LNCAP (cell line): ENCODE measurements around the gene TLR9.

Experiments
- TF ChIP-seq, protein P1 (sequence below): fragments of 450-650 bp; IDR thresholded peaks from 2 replicates; pipeline ENCODE4 v1.5.1; 2017; ENCODE audit warnings: mild to moderate bottlenecking

Gene TLR9, protein sequence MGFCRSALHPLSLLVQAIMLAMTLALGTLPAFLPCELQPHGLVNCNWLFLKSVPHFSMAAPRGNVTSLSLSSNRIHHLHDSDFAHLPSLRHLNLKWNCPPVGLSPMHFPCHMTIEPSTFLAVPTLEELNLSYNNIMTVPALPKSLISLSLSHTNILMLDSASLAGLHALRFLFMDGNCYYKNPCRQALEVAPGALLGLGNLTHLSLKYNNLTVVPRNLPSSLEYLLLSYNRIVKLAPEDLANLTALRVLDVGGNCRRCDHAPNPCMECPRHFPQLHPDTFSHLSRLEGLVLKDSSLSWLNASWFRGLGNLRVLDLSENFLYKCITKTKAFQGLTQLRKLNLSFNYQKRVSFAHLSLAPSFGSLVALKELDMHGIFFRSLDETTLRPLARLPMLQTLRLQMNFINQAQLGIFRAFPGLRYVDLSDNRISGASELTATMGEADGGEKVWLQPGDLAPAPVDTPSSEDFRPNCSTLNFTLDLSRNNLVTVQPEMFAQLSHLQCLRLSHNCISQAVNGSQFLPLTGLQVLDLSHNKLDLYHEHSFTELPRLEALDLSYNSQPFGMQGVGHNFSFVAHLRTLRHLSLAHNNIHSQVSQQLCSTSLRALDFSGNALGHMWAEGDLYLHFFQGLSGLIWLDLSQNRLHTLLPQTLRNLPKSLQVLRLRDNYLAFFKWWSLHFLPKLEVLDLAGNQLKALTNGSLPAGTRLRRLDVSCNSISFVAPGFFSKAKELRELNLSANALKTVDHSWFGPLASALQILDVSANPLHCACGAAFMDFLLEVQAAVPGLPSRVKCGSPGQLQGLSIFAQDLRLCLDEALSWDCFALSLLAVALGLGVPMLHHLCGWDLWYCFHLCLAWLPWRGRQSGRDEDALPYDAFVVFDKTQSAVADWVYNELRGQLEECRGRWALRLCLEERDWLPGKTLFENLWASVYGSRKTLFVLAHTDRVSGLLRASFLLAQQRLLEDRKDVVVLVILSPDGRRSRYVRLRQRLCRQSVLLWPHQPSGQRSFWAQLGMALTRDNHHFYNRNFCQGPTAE

DNA sequence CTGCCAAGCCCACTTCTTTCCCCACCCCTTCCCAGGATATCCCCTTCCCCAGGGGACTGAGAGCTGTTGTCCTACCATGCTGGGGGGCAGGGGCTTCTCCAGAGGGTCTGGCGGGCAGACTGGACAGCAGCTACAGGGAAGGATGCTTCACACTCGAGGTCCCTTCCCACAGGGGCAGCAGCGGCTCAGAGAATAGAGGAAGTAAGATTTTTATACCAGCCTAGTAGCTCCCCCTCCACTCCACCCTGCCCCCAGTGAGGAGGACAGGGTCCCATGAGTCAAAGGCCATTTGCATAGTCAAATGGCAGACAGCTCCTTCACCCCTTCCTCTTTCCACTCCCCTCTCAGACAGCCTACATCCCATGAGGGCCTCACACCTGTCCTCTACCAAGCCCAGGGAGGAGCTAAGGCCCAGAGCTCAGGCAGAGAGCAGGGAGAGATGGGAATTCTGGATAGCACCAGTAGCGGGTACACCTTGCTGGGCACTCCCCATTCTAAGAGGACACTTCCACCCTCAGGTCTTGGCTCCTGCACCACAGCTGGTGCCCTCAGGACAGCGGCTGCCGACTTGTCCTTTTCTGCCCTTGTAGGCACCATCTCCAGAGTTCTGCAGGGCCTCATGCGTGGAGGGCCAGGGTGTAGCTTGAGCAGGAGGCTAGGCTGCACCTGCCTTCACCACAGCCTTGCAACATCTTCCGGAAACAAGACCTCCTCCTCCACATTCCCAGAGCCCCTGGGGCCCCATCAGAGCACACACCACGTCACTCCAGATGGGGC is at the start of gene TLR9:
Gene TLR9 (minus strand): TSS at position 194 of the 777 bp plus-strand sequence. CDS start 116 bp downstream, at position 78.
- TF ChIP-seq, protein P1, sequence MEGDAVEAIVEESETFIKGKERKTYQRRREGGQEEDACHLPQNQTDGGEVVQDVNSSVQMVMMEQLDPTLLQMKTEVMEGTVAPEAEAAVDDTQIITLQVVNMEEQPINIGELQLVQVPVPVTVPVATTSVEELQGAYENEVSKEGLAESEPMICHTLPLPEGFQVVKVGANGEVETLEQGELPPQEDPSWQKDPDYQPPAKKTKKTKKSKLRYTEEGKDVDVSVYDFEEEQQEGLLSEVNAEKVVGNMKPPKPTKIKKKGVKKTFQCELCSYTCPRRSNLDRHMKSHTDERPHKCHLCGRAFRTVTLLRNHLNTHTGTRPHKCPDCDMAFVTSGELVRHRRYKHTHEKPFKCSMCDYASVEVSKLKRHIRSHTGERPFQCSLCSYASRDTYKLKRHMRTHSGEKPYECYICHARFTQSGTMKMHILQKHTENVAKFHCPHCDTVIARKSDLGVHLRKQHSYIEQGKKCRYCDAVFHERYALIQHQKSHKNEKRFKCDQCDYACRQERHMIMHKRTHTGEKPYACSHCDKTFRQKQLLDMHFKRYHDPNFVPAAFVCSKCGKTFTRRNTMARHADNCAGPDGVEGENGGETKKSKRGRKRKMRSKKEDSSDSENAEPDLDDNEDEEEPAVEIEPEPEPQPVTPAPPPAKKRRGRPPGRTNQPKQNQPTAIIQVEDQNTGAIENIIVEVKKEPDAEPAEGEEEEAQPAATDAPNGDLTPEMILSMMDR = no peak

DNA sequence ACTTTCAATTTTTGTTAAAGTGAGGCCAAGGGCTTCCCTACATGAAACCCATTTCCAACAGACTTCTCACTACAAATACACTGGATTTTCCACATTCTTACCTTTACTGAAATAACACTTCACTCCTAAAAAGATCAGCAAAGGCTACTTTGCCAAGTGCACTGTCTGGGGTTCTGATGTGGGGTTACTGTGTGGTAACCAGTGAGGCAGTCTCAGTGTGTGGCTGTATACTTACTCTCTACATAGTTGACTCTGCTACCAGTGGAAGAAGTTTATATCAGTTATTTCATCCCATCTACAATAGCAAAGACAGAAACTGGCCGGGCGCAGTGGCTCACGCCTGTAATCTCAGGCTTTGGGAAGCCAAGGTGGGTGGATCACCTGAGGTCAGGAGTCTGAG is 47.4 kb upstream of the TLR9 start:
- TF ChIP-seq, protein P1 = no peak

DNA sequence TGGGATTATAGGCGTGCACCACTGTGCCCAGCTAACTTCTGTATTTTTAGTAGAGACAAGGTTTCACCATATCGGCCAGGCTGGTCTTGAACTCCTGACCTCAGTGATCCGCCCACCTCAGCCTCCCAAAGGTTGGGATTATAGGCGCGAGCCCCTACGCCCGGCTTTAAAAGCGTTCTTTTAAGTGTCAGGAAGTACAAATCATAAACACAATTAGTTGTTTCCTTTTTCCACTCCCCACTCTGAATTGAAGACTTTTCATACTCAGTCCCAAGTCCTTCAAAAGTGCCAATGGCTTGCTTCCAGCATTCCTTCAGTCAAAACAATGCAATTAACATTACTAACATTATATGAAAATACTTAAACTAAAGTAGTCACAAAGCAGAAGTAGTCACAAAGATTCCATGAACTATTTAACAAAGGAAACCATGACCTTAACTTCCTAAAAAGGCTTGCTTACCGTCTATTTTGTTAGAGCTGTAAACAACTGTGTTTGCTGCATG is 44.9 kb upstream of the TLR9 start:
- TF ChIP-seq, protein P1 = no peak

DNA sequence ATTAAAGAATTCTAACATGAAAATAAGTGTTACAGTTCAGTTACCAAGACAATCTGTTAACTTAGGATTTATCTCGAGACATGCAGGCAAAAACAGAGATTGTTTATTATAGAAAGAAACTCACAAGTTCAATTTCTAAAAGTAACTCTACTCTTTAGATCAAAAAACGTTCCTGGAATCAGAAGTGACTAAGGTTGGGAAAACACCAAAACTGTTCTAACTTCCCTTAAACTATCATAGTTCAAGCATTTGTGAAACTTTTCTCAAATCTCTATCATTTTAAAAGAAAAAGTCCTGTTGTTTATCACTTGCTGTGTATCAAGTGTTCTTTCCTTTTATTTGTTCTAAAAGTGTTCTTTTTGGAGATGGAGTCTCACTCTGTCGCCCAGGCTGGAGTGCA is 44.3 kb upstream of the TLR9 start:
- TF ChIP-seq, protein P1 = no peak

DNA sequence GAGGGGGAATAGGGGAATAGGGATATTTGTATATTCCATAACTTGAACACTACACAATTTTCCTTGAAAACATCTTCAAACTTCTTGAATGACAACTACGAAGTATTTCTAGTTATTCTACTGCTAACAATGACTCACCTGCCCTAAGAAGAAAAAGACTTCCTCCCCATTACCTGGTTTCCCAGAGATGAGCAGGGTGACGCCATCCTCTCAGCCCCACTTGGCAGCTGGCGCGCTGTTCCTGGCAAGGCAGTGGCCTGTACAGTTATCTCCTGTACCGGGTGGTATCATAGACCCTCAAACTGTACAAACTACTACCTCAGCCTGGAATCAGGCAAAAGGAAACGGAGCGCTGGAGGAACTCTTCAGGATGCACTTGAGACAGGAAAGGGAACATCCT is 42.6 kb upstream of the TLR9 start:
- TF ChIP-seq, protein P1 = no peak

DNA sequence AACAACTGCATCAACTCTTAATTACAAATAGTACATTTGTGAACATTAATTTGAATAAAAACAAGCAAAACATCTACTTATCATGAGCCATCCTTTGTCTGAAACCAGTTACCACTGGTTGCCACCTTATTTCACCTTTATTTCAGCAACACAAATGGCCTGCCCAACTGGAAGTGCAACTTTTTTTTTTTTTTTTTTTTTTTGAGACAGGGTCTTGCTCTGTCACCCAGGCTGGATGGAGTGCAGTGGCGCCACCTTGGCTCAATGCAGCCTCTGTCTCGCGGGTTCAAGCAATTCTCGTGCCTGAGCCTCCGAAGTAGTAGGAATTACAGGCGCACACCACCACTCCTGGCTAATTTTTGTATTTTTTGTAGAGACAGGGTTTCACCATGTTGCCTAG is 39.9 kb upstream of the TLR9 start:
- TF ChIP-seq, protein P1 = peak; percentile 29; the same call in 1 of the 2 replicates

DNA sequence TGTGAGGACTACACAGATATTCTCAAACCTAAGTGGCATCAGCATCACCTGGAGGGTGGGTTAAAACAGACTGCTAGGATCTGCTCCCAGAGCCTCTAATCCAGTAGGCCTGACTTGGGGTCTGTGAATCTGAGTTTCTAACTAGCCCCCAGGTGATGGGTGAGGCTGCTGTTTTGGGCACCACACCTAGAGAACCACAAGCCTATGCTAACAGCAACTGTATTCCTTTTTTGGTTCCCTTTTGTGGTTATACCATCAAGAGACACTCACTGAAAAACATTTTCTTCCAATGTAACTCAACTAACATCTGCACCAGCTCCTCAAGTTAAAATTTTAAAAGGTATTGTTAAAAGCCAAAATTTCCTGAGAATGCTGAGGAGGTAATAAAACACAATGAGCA is 37.0 kb upstream of the TLR9 start:
- TF ChIP-seq, protein P1 = no peak
